Activated CD4-positive, alpha-beta T cell treated with anti-CD3 and anti-CD28 coated beads for 36 hours (primary cell): Measurements from ENCODE around the gene MST1R. TPM values are rescaled to one million over a fixed set of nuclear protein-coding genes. Genes with fewer than 3 reads are reported as not detected.
"Not testable (repeated sequence)": the region's sequence is repeated elsewhere in the genome, so short reads cannot be mapped to it uniquely, and the experiment has no call there.

Experiments
- ATAC-seq: fragments of 200-7000 bp; cut with Tn5 transposase; one replicate; pipeline ENCODE4 v1.10.0; 2021; ENCODE audit warnings: mild to moderate bottlenecking, moderate library complexity
- CTCF ChIA-PET: fragments of 350-600 bp; sonication (Branson Sonifier 250); formaldehyde crosslinking; loops from one replicate; lab custom pipeline; 2021; ENCODE audit warnings: antibody characterized with exemption; lab: Charles Lee
- POLR2A ChIA-PET: fragments of 350-600 bp; sonication (Branson Sonifier 250); formaldehyde crosslinking; loops from one replicate; lab custom pipeline; 2021; ENCODE audit warnings: antibody characterized with exemption, inconsistent platforms; lab: Charles Lee
- DNase-seq: peaks from one replicate; pipeline ENCODE4 v3.0.0-alpha.2; 2020
- H3K27ac Mint-ChIP-seq: one replicate; pipeline ENCODE4 v1.8.0; 2021; ENCODE audit warnings: mixed read lengths
- H3K27me3 Mint-ChIP-seq: one replicate; pipeline ENCODE4 v1.8.0; 2021; ENCODE audit warnings: mixed read lengths
- H3K36me3 Mint-ChIP-seq: one replicate; pipeline ENCODE4 v1.8.0; 2021; ENCODE audit warnings: low read depth, mixed read lengths
- H3K4me1 Mint-ChIP-seq: one replicate; pipeline ENCODE4 v1.8.0; 2021; ENCODE audit warnings: mixed read lengths
- H3K4me3 Mint-ChIP-seq: one replicate; pipeline ENCODE4 v1.8.0; 2021; ENCODE audit warnings: mild to moderate bottlenecking, moderate library complexity, mixed read lengths
- H3K9me3 Mint-ChIP-seq: one replicate; pipeline ENCODE4 v1.8.0; 2021; ENCODE audit warnings: low read depth, mixed read lengths
- intact Hi-C, 2 experiments: fragments of 100-400 bp; cut with DNase I in 1 of 2; cut with micrococcal nuclease in 1 of 2; formaldehyde crosslinking; loops; one replicate each; pipeline versions ENCODE4 v1.14.2 to v1.15.1; 2022 to 2024; cut with DNase I, micrococcal nuclease
- total RNA-seq, 2 experiments: library from RNA; stranded (reverse); gene quantifications; one replicate each; pipeline ENCODE4 v1.2.3, GENCODE V29; 2021

The MST1R gene
- total RNA-seq, 2 experiments from 2014 or later: 0.86 to 1.2 TPM

GRCh38 chr3:49911611-49912010 lies 7.9 kb upstream of the MST1R start:
- Mint-ChIP-seq H3K36me3 (peaks cover 11% of the 10 kb centered on the region), H3K27ac (no peak overlapping the region), H3K4me1 (peaks cover 3% of the 10 kb centered on the region), H3K4me3 (no peak overlapping the region), H3K27me3 (no peaks in the 10 kb centered on the region), H3K9me3 (no peaks in the 10 kb centered on the region)
- CTCF ChIA-PET: interaction anchor here (1.5 kb wide), 1 partner anchor 17 kb away, joined by 4 read pairs; no protein-coding TSS in a partner anchor
- intact Hi-C loops: no loop called here
- POLR2A ChIA-PET: no interaction called here
- ATAC-seq (no peak), DNase-seq (no peak)

- DNase-seq: no peak
- no peak for ATAC-seq
- Mint-ChIP-seq H3K4me1 (peaks cover 9% of the 10 kb centered on the region), H3K4me3 (no peak overlapping the region), H3K27ac (no peak overlapping the region), H3K27me3 (no peaks in the 10 kb centered on the region), H3K9me3 (no peaks in the 10 kb centered on the region), H3K36me3 (peaks cover 11% of the 10 kb centered on the region)
- intact Hi-C loops: no loop called here
- ChIA-PET CTCF (interaction anchor here (0.6 to 1.5 kb wide), 2 partner anchors 17 to 137 kb away, joined by 3 to 4 read pairs; no protein-coding TSS in a partner anchor), POLR2A (no interaction called here)
These were observed 7.4 kb upstream of the MST1R start for GRCh38 chr3:49911124-49911420.

- intact Hi-C loops: no loop called here
- Mint-ChIP-seq H3K36me3 (peaks cover 11% of the 10 kb centered on the region), H3K4me3 (no peak overlapping the region), H3K9me3 (no peaks in the 10 kb centered on the region), H3K27me3 (no peaks in the 10 kb centered on the region), H3K27ac (no peak overlapping the region), H3K4me1 (peaks cover 14% of the 10 kb centered on the region)
- ATAC-seq (no peak), DNase-seq (no peak)
- ChIA-PET POLR2A (interaction anchor here (0.8 kb wide), 1 partner anchor 30 kb away, joined by 3 read pairs; the partner anchor contains the start of gene RBM6), CTCF (interaction anchor here (0.6 to 1.5 kb wide), 4 partner anchors 14 to 137 kb away, joined by 3 to 4 read pairs (median 3); no protein-coding TSS in a partner anchor)
These were observed 6.9 kb upstream of the MST1R start for GRCh38 chr3:49910409-49911123.

- DNase-seq: no peak
- ChIA-PET CTCF (interaction anchor here (0.7 to 1.8 kb wide), 9 partner anchors 17 to 118 kb away, joined by 3 to 6 read pairs (median 4); partner anchors contain the start of genes CDHR4 and MON1A), POLR2A (no interaction called here)
- H3K36me3 Mint-ChIP-seq: peaks cover 13% of the 10 kb centered on the region
- H3K27ac Mint-ChIP-seq: no peak overlapping the region
- H3K4me3 Mint-ChIP-seq: no peak overlapping the region
- no peak for ATAC-seq
- no peaks in the 10 kb centered on the region for H3K9me3 Mint-ChIP-seq
- H3K27me3 Mint-ChIP-seq: no peaks in the 10 kb centered on the region
- intact Hi-C loops: loop anchor here (5.0 to 10.0 kb wide), 4 partner anchors 106 to 366 kb away; partner anchors contain the start of genes GMPPB (in 1 of the 2) and INKA1 (in 1 of the 2)
- peaks cover 22% of the 10 kb centered on the region for H3K4me1 Mint-ChIP-seq
These were observed 4.9 kb upstream of the MST1R start for GRCh38 chr3:49908373-49909199.

- intact Hi-C loops: loop anchor here (1.0 to 10.0 kb wide), 5 partner anchors 103 to 364 kb away; partner anchors contain the start of genes INKA1 (in 2 of the 2) and GMPPB (in 1 of the 2)
- ATAC-seq: peak; percentile 45
- Mint-ChIP-seq H3K4me1 (peaks cover 22% of the 10 kb centered on the region), H3K27me3 (no peaks in the 10 kb centered on the region), H3K36me3 (peaks cover 8% of the 10 kb centered on the region), H3K27ac (peak overlapping the region; percentile 48), H3K9me3 (no peaks in the 10 kb centered on the region), H3K4me3 (peak overlapping the region; percentile 8)
- POLR2A ChIA-PET: no interaction called here
- CTCF ChIA-PET: interaction anchor here (0.5 to 1.6 kb wide), 5 partner anchors 25 to 391 kb away, joined by 3 to 4 read pairs (median 3); partner anchors contain the start of gene INKA1
- DNase-seq: peak; percentile 77
These were observed 2.5 kb upstream of the MST1R start for GRCh38 chr3:49906073-49906743.

GRCh38 chr3:49904448-49904847 lies 775 bp upstream of the MST1R start:
- Mint-ChIP-seq H3K4me1 (peaks cover 22% of the 10 kb centered on the region), H3K4me3 (peak overlapping the region; percentile 84), H3K27ac (peak overlapping the region; percentile 92)
- H3K27me3 Mint-ChIP-seq, H3K9me3 Mint-ChIP-seq, CTCF ChIA-PET, POLR2A ChIA-PET, H3K36me3 Mint-ChIP-seq, DNase-seq, ATAC-seq: not testable (repeated sequence)
- intact Hi-C loops: loop anchor here (1.0 to 10.0 kb wide), 5 partner anchors 25 to 182 kb away; partner anchors contain the start of genes GMPPB (in 2 of the 2), IP6K1 (in 1 of the 2), MON1A (in 1 of the 2) and TRAIP (in 1 of the 2)

- intact Hi-C loops: loop anchor here (1.0 to 10.0 kb wide), 5 partner anchors 45 to 180 kb away; partner anchors contain the start of genes GMPPB (in 2 of the 2), TRAIP (in 2 of the 2) and IP6K1 (in 1 of the 2)
- no peaks in the 10 kb centered on the region for H3K27me3 Mint-ChIP-seq
- ATAC-seq: no peak
These were observed 945 bp downstream of the MST1R start for GRCh38 chr3:49902511-49903345.

GRCh38 chr3:49901366-49902339 lies 2.0 kb downstream of the MST1R start:
- no peaks in the 10 kb centered on the region for H3K9me3 Mint-ChIP-seq
- ChIA-PET POLR2A (interaction anchor here (0.6 kb wide), 2 partner anchors 73 to 361 kb away, joined by 4 to 8 read pairs; no protein-coding TSS in a partner anchor), CTCF (interaction anchor here (0.5 to 1.1 kb wide), 3 partner anchors 32 to 647 kb away, joined by 3 read pairs; no protein-coding TSS in a partner anchor)
- H3K27ac Mint-ChIP-seq: no peak overlapping the region
- ATAC-seq: no peak
- intact Hi-C loops: loop anchor here (5.0 to 10.0 kb wide), 4 partner anchors 44 to 179 kb away; partner anchors contain the start of genes GMPPB (in 2 of the 2), IP6K1 (in 1 of the 2) and TRAIP (in 1 of the 2)
- H3K27me3 Mint-ChIP-seq: no peaks in the 10 kb centered on the region
- H3K36me3 Mint-ChIP-seq: peaks cover 2% of the 10 kb centered on the region
- peaks cover 19% of the 10 kb centered on the region for H3K4me1 Mint-ChIP-seq
- no peak overlapping the region for H3K4me3 Mint-ChIP-seq
- no peak for DNase-seq

More at GRCh38 chr3:49902511-49903345, 945 bp downstream of the MST1R start:
- no peaks in the 10 kb centered on the region for H3K9me3 Mint-ChIP-seq
- CTCF ChIA-PET: interaction anchor here (0.7 kb wide), 1 partner anchor 13 kb away, joined by 3 read pairs; no protein-coding TSS in a partner anchor
- DNase-seq: no peak
- no peak overlapping the region for H3K4me3 Mint-ChIP-seq
- H3K36me3 Mint-ChIP-seq: peaks cover 2% of the 10 kb centered on the region
- H3K4me1 Mint-ChIP-seq: peaks cover 22% of the 10 kb centered on the region
- no peak overlapping the region for H3K27ac Mint-ChIP-seq
- POLR2A ChIA-PET: no interaction called here

GRCh38 chr3:49900491-49901153 lies 3.1 kb downstream of the MST1R start:
- intact Hi-C loops: loop anchor here (5.0 to 10.0 kb wide), 4 partner anchors 43 to 178 kb away; partner anchors contain the start of genes GMPPB (in 2 of the 2), IP6K1 (in 1 of the 2) and TRAIP (in 1 of the 2)
- H3K27ac Mint-ChIP-seq: no peak overlapping the region
- ChIA-PET CTCF (interaction anchor here (0.5 to 0.8 kb wide), 2 partner anchors 9 to 88 kb away, joined by 3 read pairs; no protein-coding TSS in a partner anchor), POLR2A (no interaction called here)
- ATAC-seq (no peak), DNase-seq (no peak)
- no peaks in the 10 kb centered on the region for H3K27me3 Mint-ChIP-seq
- peaks cover 9% of the 10 kb centered on the region for H3K4me1 Mint-ChIP-seq
- H3K36me3 Mint-ChIP-seq: peaks cover 2% of the 10 kb centered on the region
- no peak overlapping the region for H3K4me3 Mint-ChIP-seq
- no peaks in the 10 kb centered on the region for H3K9me3 Mint-ChIP-seq
